ENCODE data around the gene PTOV1.

The PTOV1 gene

GRCh38 chr19:49876422-49877019, 25.6 kb downstream of the PTOV1 start:
- Histone ChIP-seq H3K4me3 (ENCODE audit: low read depth, low read length) (peak overlapping the region; percentile 76), H3K27me3 (ENCODE audit: control insufficient read depth, insufficient read depth, low read length) (no peaks in the 10 kb centered on the region), H3K9ac (ENCODE audit: low read length) (peak overlapping the region; percentile 91), H3K27ac (ENCODE audit: low read depth, low read length) (peak overlapping the region; percentile 89), H3K4me1 (ENCODE audit: control insufficient read depth, insufficient read depth, low read length) (peaks cover 12% of the 10 kb centered on the region; the same call in 1 of the 2 replicates), H3K9me3 (ENCODE audit: control insufficient read depth, insufficient read depth, low read depth, low read length) (no peaks in the 10 kb centered on the region), H3K36me3 (ENCODE audit: control insufficient read depth, insufficient read depth, low read length) (peaks cover 27% of the 10 kb centered on the region)

- H3K36me3 ChIP-seq (ENCODE audit: control insufficient read depth, insufficient read depth, low read length), result peaks cover 34% of the 10 kb centered on the region
- peak within 1 kb of the TSS; percentile 91 for H3K9ac ChIP-seq (ENCODE audit: low read length)
- H3K4me1 ChIP-seq (ENCODE audit: control insufficient read depth, insufficient read depth, low read length), result peaks cover 12% of the 10 kb centered on the region; the same call in 1 of the 2 replicates
- H3K27ac ChIP-seq (ENCODE audit: low read depth, low read length), result peak within 1 kb of the TSS; percentile 89
- peak within 1 kb of the TSS; percentile 76 for H3K4me3 ChIP-seq (ENCODE audit: low read depth, low read length)
- H3K9me3 ChIP-seq (ENCODE audit: control insufficient read depth, insufficient read depth, low read depth, low read length), result no peaks in the 10 kb centered on the region
- no peaks in the 10 kb centered on the region for H3K27me3 ChIP-seq (ENCODE audit: control insufficient read depth, insufficient read depth, low read length)
Observed at GRCh38 chr19:49877020-49877878, 26.3 kb downstream of the PTOV1 start, which contains the start of the genes AKT1S1 and TBC1D17. Gene AKT1S1 (minus strand): TSS chr19:49877355. CDS start chr19:49873295, 4,060 bp downstream. Gene TBC1D17 (plus strand): TSS chr19:49877702. CDS start chr19:49877724, 22 bp downstream.

- H3K27me3 ChIP-seq (ENCODE audit: control insufficient read depth, insufficient read depth, low read length), result no peaks in the 10 kb centered on the region
- H3K27ac ChIP-seq (ENCODE audit: low read depth, low read length), result peak overlapping the region; percentile 89
- no peaks in the 10 kb centered on the region for H3K9me3 ChIP-seq (ENCODE audit: control insufficient read depth, insufficient read depth, low read depth, low read length)
- peak overlapping the region; percentile 76 for H3K4me3 ChIP-seq (ENCODE audit: low read depth, low read length)
- peak overlapping the region; percentile 91 for H3K9ac ChIP-seq (ENCODE audit: low read length)
- peaks cover 12% of the 10 kb centered on the region; the same call in 1 of the 2 replicates for H3K4me1 ChIP-seq (ENCODE audit: control insufficient read depth, insufficient read depth, low read length)
- H3K36me3 ChIP-seq (ENCODE audit: control insufficient read depth, insufficient read depth, low read length), result peaks cover 43% of the 10 kb centered on the region
Observed at GRCh38 chr19:49877879-49878743, 27.2 kb downstream of the PTOV1 start.

GRCh38 chr19:49878744-49879070, 27.7 kb downstream of the PTOV1 start:
- no peaks in the 10 kb centered on the region for H3K9me3 ChIP-seq (ENCODE audit: control insufficient read depth, insufficient read depth, low read depth, low read length)
- H3K27me3 ChIP-seq (ENCODE audit: control insufficient read depth, insufficient read depth, low read length), result no peaks in the 10 kb centered on the region
- peaks cover 49% of the 10 kb centered on the region for H3K36me3 ChIP-seq (ENCODE audit: control insufficient read depth, insufficient read depth, low read length)
- peak overlapping the region; percentile 1; the same call in 1 of the 2 replicates for H3K27ac ChIP-seq (ENCODE audit: low read depth, low read length)
- peak overlapping the region; percentile 75 for H3K9ac ChIP-seq (ENCODE audit: low read length)
- H3K4me1 ChIP-seq (ENCODE audit: control insufficient read depth, insufficient read depth, low read length), result peaks cover 12% of the 10 kb centered on the region; the same call in 1 of the 2 replicates
- peak overlapping the region; percentile 76 for H3K4me3 ChIP-seq (ENCODE audit: low read depth, low read length)

- H3K36me3 ChIP-seq (ENCODE audit: control insufficient read depth, insufficient read depth, low read length), result peaks cover 56% of the 10 kb centered on the region
- H3K9me3 ChIP-seq (ENCODE audit: control insufficient read depth, insufficient read depth, low read depth, low read length), result no peaks in the 10 kb centered on the region
- H3K4me3 ChIP-seq (ENCODE audit: low read depth, low read length), result peak overlapping the region; percentile 76
- no peak overlapping the region for H3K27ac ChIP-seq (ENCODE audit: low read depth, low read length)
- no peaks in the 10 kb centered on the region for H3K27me3 ChIP-seq (ENCODE audit: control insufficient read depth, insufficient read depth, low read length)
- no peak overlapping the region for H3K9ac ChIP-seq (ENCODE audit: low read length)
- H3K4me1 ChIP-seq (ENCODE audit: control insufficient read depth, insufficient read depth, low read length), result peaks cover 12% of the 10 kb centered on the region; the same call in 1 of the 2 replicates
Observed at GRCh38 chr19:49879243-49879963, 28.4 kb downstream of the PTOV1 start.

GRCh38 chr19:49880162-49880869, 29.4 kb downstream of the PTOV1 start:
- Histone ChIP-seq H3K4me1 (ENCODE audit: control insufficient read depth, insufficient read depth, low read length) (peaks cover 11% of the 10 kb centered on the region; the same call in 1 of the 2 replicates), H3K27me3 (ENCODE audit: control insufficient read depth, insufficient read depth, low read length) (no peaks in the 10 kb centered on the region), H3K36me3 (ENCODE audit: control insufficient read depth, insufficient read depth, low read length) (peaks cover 64% of the 10 kb centered on the region), H3K4me3 (ENCODE audit: low read depth, low read length) (no peak overlapping the region), H3K9me3 (ENCODE audit: control insufficient read depth, insufficient read depth, low read depth, low read length) (no peaks in the 10 kb centered on the region), H3K27ac (ENCODE audit: low read depth, low read length) (no peak overlapping the region), H3K9ac (ENCODE audit: low read length) (no peak overlapping the region)

GRCh38 chr19:49881186-49881585, 30.2 kb downstream of the PTOV1 start:
- Histone ChIP-seq H3K9me3 (ENCODE audit: control insufficient read depth, insufficient read depth, low read depth, low read length) (no peaks in the 10 kb centered on the region), H3K27me3 (ENCODE audit: control insufficient read depth, insufficient read depth, low read length) (no peaks in the 10 kb centered on the region), H3K36me3 (ENCODE audit: control insufficient read depth, insufficient read depth, low read length) (peaks cover 70% of the 10 kb centered on the region), H3K4me3 (ENCODE audit: low read depth, low read length) (no peak overlapping the region), H3K4me1 (ENCODE audit: control insufficient read depth, insufficient read depth, low read length) (peaks cover 8% of the 10 kb centered on the region; the same call in 1 of the 2 replicates), H3K9ac (ENCODE audit: low read length) (no peak overlapping the region), H3K27ac (ENCODE audit: low read depth, low read length) (no peak overlapping the region)

- no peak overlapping the region for H3K9ac ChIP-seq (ENCODE audit: low read length)
- H3K4me3 ChIP-seq (ENCODE audit: low read depth, low read length), result no peak overlapping the region
- H3K4me1 ChIP-seq (ENCODE audit: control insufficient read depth, insufficient read depth, low read length), result peaks cover 8% of the 10 kb centered on the region; the same call in 1 of the 2 replicates
- H3K27me3 ChIP-seq (ENCODE audit: control insufficient read depth, insufficient read depth, low read length), result no peaks in the 10 kb centered on the region
- H3K36me3 ChIP-seq (ENCODE audit: control insufficient read depth, insufficient read depth, low read length), result peaks cover 73% of the 10 kb centered on the region
- no peak overlapping the region for H3K27ac ChIP-seq (ENCODE audit: low read depth, low read length)
- H3K9me3 ChIP-seq (ENCODE audit: control insufficient read depth, insufficient read depth, low read depth, low read length), result no peaks in the 10 kb centered on the region
Observed at GRCh38 chr19:49881672-49882394, 30.9 kb downstream of the PTOV1 start.

- Histone ChIP-seq H3K27ac (ENCODE audit: low read depth, low read length) (no peak overlapping the region), H3K36me3 (ENCODE audit: control insufficient read depth, insufficient read depth, low read length) (peaks cover 76% of the 10 kb centered on the region), H3K4me1 (ENCODE audit: control insufficient read depth, insufficient read depth, low read length) (peaks cover 8% of the 10 kb centered on the region; the same call in 1 of the 2 replicates), H3K27me3 (ENCODE audit: control insufficient read depth, insufficient read depth, low read length) (no peaks in the 10 kb centered on the region), H3K4me3 (ENCODE audit: low read depth, low read length) (no peak overlapping the region), H3K9me3 (ENCODE audit: control insufficient read depth, insufficient read depth, low read depth, low read length) (no peaks in the 10 kb centered on the region), H3K9ac (ENCODE audit: low read length) (no peak overlapping the region)
Observed at GRCh38 chr19:49882643-49883042, 31.7 kb downstream of the PTOV1 start.
